Activated CD4-positive, CD25-positive, alpha-beta regulatory T cell treated with anti-CD3 and anti-CD28 coated beads, Interleukin-2, amount 50 U/mL, for 72 hours (primary cell): ENCODE results near the gene FLT4.

Experiments used
- DNase-seq: peaks from one replicate; pipeline ENCODE4 v3.0.0; 2021

Gene FLT4

GRCh38 chr5:180640861-180641565 lies 8.4 kb downstream of the FLT4 start:
- DNase-seq: no peak

DNA sequence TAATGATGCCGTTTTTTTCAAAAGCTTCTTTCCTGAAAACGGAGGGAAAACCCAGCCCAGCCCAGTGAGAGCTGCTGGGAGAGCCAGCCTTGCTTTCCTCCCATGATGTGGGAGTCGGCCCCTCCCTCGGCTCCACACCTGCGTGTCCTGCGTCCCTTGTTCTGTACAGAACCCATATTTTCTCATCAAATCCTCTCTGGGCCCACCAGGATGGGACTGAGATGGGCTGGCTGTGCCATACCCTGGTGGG lies 8.9 kb downstream of the FLT4 start:
- no peak for DNase-seq

GRCh38 chr5:180639741-180640610 lies 9.4 kb downstream of the FLT4 start:
- no peak for DNase-seq

- DNase-seq: no peak
Observed at GRCh38 chr5:180639287-180639686, 10.1 kb downstream of the FLT4 start.

DNA sequence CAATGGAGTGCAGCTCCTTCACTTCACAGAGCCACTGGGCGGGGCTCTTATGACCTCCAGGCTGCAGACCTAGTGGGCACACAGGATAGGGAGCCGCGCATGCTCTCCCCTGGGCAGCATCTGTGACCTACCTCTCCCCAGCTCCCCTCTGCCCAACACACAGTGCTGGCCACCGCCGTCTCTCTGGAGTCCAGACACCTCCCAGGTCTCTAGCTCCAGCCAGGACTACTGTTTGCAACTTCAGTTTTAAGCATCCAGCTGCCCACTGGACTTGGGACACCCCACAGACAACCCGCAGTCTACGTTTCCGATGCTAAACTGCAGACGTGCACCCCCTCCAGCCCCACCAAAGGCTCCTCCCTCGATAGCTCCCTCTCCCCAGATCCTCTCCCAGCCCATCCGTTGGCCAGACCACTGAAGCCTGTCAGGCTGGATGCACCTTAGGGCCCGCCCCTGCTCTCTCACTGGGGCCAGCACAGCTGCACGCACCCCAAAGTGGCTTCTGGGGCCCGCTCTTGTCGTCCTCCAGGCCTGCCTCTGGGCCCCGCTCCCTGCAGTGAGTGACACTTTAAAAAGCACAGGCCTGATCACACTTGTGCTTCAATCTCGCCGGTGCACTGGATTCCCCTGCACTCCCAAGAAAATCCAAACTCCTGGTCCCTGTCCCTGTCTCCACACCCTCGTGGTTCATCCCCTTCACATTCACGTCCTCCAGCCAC lies 11.3 kb downstream of the FLT4 start:
- DNase-seq: no peak

GRCh38 chr5:180636403-180637075 lies 12.9 kb downstream of the FLT4 start:
- peak; percentile 11 for DNase-seq

GRCh38 chr5:180636016-180636402 lies 13.4 kb downstream of the FLT4 start:
- DNase-seq: peak; percentile 9

- DNase-seq: no peak
Observed at GRCh38 chr5:180633283-180634177, 15.9 kb downstream of the FLT4 start.

DNA sequence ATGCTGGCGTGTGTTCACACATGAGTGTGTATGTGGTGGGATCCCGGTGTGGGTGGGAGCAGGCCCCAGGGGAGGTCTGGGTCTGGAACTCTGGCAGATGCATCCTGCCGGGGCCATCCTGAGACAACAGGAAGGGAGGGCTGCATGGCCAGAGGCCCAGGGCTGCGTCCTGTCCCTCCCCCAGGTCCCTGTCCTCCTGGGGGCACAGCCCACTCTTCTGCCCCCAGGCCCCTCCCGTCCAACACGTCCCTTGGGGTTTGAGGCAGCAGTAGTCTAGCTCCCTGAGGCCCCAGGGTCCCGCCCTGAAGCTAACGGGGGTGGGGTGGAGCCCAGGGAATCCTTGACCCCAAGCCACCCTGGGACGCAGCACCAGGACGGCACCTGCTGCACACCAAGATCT lies 16.6 kb downstream of the FLT4 start:
- no peak for DNase-seq

DNA sequence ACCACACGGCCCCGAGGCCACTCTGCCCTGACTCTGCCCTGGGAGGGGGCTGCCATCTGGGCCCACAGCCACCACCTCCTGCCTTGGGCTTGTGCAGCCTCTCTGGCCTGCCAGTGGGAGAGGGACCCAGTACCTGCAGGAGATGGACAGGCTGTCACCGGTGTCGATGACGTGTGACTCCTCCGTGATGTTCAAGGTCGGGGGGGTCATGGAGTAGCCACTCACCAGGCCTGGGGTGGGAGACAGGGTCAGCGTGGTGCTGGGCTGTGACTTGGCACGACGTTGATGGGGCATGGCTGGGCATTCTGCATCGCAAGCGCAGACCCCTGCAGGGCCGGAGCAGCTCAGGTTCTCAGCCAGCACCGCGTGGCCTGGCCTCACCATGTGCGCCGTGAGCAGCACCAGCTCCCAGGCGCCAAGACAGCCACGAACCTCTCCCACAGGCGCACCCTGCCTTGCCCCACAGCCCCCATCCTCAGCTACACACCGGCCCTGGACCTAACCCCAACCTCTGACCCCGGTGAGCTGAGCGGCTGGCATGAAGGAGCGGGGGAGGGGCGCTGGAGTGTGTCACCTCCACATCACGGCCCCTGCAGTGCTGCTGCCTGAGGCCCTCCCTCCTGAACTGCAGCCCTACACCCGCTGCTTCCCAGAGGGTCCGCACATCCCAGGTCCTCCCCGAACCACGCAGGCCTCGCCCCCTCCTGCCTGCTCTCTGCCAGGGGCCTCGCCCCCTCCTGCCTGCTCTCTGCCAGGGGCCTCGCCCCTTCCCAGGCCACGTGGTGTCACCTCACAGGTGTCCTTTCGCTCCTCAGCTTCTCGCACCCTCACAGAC lies 17.6 kb downstream of the FLT4 start:
- no peak for DNase-seq

DNA sequence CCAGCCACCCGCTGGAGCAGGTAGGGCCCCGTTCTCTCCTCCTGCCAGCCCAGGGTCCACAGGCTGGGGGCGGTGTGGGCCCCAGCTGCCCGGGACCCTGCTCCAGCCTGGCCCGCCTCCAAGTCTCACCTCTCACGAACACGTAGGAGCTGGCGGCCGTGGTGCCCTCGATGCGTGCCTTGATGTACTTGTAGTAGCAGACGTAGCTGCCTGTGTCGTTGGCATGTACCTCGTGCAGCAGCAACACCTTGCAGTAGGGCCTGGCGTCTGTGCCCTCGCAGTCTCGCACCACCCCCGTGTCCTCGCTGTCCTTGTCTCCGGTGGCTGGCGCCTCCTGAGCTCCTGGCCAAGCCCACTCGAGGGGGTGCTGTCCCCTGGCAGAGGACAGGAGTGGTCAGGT lies 19.0 kb downstream of the FLT4 start:
- no peak for DNase-seq

DNA sequence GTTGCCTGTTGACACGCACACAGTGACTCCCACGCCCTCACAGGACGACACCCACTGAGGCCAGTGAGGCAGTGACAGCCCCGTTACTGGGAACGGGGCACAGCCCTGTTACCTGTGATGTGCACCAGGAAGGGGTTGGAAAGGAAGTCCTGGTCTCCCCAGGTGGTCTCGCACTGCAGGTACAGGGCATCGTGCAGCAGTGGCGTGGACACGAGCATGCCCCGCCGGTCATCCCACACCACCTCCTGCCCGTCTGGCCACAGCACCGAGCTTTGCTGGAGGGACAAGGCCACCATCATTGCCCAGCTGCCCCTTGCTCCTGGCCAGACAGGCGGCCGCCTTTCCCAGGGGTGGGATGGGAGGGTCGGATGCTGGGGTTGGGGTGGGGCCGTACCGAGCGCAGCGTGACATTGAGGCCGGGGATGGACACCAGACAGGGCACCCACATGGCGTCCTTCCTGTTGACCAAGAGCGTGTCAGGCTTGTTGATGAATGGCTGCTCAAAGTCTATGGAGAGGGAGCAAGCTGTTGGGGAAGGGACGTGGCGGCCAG lies 19.5 kb downstream of the FLT4 start:
- DNase-seq: no peak

GRCh38 chr5:180628827-180629750 lies 20.3 kb downstream of the FLT4 start:
- no peak for DNase-seq

DNA sequence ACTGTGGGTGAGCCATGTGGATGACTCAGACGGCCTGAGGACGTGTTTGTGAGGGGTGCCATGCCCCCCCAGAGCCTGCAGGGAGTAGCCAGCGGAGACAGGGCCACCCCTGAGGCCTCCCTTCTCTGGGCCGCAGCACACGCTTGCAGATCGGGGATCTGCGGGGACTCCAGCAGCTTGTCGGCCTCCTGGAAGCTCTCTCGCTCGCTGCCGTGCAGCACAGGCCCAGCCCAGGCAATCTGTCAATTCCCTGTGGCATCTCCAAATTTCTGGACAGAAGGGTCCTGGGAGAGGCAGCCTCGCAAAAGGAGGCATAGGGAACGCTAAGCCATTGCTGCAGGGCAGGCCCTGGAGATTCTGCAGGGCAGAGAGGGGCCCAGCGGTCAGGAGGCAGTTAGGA lies 21.2 kb downstream of the FLT4 start:
- no peak for DNase-seq

- no peak for DNase-seq
Observed at GRCh38 chr5:180627386-180628120, 21.8 kb downstream of the FLT4 start.

DNA sequence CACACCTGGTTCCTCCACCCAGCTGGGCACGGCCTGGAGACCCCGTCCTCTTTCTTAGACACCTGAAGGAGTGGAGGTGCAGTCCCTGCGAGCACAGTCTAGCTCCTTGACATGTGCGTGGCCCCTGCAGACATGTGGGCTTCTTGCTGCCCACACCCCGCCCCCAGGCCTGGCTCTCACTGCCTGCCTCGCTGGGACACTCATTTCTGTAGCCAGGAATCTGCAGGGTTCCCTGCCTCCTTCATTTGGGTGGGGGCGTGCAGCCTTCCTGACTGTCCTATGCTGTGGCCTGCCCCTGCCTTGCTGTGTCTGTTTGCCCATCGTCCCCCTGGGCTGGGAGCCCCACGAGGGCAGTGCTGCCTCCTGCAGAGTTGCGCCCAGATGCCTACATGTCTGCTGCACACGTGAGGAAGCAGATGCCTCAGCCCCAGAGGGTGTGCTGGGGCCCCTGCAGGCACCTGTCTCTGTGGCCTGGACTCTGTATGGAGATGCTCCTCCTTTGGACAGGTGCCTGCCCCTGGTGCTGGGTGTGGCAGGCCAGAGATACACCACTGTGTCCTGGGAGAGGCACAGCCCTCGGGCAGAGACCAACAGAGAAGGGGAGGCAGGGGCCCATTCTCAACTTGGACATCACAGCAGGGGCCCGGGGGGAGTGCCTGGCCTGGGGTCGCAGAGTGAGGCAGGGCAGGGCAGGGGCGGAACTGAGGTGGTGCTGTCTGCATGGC lies 22.6 kb downstream of the FLT4 start:
- no peak for DNase-seq

GRCh38 chr5:180625791-180626660 lies 23.4 kb downstream of the FLT4 start:
- no peak for DNase-seq
